Left renal pelvis (tissue), 4 donors: ENCODE results near the gene FAM217B. TPM values are rescaled to one million over a fixed set of nuclear protein-coding genes. Genes with fewer than 3 reads are reported as not detected.
"Not testable (repeated sequence)": the region's sequence is repeated elsewhere in the genome, so short reads cannot be mapped to it uniquely, and the experiment has no call there.

ENCODE experiments used
- DNase-seq, 4 donors: peaks; one replicate each; pipeline ENCODE4 v3.0.0-alpha.2; 2013; ENCODE audit warnings: low read depth in 4 of 4, low spot score in 3 of 4
- polyA plus RNA-seq, 4 donors: library from polyadenylated mRNA; unstranded; fragments of 120-200 nt; gene quantifications; one replicate each; pipeline ENCODE4 v1.2.1, GENCODE V29; 2013; ENCODE audit not compliant: insufficient read length in 4 of 4

Gene FAM217B
- polyA plus RNA-seq, 4 donors, result 21.5 to 26.2 (median 22.4) TPM

- no peak for DNase-seq
Measured at GRCh38 chr20:59937150-59937549, 3.0 kb upstream of the FAM217B start.

GRCh38 chr20:59938221-59938620, 2.0 kb upstream of the FAM217B start:
- DNase-seq, result no peak

- no peak for DNase-seq
Measured at GRCh38 chr20:59938696-59939051, 1.5 kb upstream of the FAM217B start.

DNA sequence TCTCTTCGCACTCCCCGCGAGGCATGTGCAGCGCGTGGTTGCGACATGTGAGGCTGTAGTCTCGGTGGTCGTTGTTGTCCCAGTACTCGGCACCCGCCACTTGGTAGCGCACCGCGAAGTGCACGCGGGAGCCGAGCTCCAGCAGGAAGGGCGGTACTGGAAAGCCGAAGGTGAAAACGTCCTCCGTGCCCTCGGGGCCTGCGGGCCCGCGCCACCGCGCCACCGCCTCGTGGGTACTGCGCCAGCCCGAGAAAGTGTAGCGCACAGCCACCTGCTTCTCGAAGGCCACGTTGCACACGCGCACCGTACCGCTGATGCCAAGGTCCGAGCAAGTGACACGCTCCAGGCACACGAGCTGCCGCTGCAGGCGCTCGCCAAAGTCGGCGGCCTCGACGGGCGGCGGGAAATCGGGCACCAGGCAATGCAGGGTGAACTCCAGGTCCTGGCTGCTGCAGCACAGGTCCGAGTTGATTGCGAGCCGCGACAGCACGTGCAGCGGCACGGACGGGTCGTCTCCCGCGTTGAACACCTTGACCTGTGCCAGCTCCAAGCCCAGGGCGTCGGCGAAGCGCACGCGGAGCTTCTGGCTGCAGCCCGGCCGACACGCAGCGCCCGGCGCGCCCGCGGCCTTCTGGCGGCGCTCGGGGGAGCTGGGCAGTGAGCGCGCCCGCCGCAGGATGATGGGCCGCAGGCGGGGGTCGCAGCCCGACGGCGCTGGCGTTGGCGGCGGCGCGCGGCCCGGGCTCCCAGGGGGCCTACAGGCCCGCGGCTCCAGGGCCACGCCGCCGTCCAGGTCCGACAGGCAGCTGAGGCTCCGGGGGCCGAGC, 924 bp upstream of the FAM217B start:
- DNase-seq, result no peak

- no peak for DNase-seq
Measured at GRCh38 chr20:59939879-59940128, 385 bp upstream of the FAM217B start.

- no peak for DNase-seq
Measured at GRCh38 chr20:59940956-59941294, 736 bp downstream of the FAM217B start.

DNA sequence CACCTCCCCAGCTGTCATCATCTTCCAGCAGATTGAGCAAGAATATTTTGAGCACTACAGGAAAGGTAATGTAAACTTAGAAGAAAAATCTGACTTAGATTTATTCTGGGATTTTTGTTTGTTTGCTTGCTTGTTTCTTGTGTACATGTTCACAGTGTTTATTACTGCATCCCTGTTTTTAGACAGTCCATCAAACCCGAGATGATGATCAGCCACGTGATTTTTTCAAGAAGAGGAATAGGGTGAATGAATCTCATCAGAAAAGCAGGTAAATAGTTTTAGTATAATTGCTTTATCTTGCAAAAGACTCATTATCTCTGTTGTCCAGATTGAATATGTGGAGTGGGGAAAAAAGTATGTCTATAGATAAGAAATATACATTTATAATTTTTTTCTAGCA, 2.1 kb downstream of the FAM217B start:
- DNase-seq, result no peak

- DNase-seq, result no peak
Measured at GRCh38 chr20:59944726-59945125, 4.5 kb downstream of the FAM217B start.

GRCh38 chr20:59945175-59945574, 5.0 kb downstream of the FAM217B start:
- no peak for DNase-seq

DNA sequence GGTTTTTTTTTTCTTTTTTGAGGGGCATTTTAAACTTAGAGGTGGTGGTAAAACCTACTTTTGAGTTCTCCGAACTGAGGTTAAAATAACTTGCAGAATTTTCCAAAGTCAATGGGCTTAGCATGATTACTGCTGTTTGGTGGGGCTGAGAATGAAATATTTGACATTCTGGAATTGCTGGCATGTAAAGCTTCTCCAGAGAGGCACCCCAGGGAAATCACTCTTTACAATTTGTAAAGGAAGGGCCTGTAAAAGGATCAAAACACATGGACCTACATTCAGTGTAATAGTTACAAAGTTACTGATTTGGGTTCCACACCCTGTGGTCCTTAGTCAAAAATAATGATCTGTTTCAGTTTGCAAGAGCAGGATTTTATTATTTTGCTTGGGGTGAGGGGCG, 5.5 kb downstream of the FAM217B start:
- DNase-seq, result no peak

- DNase-seq, result no peak
Measured at GRCh38 chr20:59947376-59947775, 7.2 kb downstream of the FAM217B start.

DNA sequence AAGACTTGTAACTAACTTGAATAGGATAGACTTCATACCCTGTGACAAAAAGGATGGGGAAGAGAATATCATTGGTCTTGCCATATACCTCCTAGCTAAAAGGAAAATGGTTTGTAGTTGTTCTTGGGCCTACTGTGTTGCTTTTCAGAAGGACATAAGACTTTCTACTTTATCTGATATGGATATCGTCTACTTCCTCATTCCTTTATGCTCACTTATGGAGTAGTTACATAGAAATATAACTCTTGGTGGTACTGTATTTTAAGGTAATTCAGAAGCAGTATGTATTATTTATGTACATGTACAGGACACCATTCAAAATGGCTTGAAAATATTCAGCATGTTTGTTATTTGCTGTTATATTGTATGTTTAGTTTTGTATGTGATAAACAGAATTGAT, 8.0 kb downstream of the FAM217B start:
- DNase-seq, result no peak

GRCh38 chr20:59948828-59949720, 8.9 kb downstream of the FAM217B start:
- peak in 1 of 4 donors; percentile 45 for DNase-seq

GRCh38 chr20:59949911-59950310, 9.7 kb downstream of the FAM217B start:
- DNase-seq, result no peak

DNA sequence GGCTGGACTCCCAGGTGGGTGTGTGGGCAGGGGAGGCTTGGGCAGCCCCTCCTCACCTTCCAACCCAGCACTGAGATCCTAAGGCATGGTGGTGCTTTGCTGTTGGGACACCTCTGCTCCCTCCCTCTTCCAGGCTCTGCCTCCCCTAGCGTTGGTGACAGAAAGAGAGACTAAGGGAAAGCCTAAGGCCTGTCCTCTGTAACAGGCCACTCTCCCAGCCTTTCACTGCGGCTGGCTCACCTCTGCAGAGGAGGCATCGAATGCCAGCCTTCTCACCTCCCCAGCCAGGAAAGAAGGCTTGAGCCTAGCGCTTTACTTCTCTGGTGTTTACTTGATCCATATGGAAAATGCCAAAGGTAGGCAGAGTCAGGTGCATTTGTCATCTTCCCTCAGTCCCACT, 14.5 kb downstream of the FAM217B start:
- no peak for DNase-seq

GRCh38 chr20:59955131-59955796, 15.1 kb downstream of the FAM217B start:
- DNase-seq, result no peak

GRCh38 chr20:59957568-59957967, 17.4 kb downstream of the FAM217B start:
- DNase-seq, result not testable (repeated sequence)

DNA sequence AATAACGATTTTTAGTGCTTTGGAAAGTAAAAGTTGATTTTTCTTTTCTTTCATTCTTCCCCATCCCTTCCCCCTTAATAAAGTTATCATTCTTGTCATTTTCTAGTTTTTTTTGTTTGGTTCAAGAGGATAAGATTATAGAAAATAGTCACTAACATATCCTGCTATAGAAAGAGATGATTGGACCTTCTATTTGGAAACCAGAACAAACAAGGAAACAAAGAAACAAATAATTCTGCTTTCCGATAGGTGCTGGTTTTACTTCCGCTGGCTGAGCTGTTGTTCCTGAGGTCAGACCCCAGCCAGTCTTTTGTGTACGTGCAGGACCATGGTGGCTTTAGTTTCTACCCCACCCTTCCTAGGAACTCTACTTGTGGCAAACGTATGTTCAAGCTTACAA, 17.9 kb downstream of the FAM217B start, which contains the start of gene CDH26:
CDH26 (plus strand) TSS at position 301 of the 400 bp plus-strand sequence. CDS start 304 bp downstream, outside the sequence.
- no peak for DNase-seq

DNA sequence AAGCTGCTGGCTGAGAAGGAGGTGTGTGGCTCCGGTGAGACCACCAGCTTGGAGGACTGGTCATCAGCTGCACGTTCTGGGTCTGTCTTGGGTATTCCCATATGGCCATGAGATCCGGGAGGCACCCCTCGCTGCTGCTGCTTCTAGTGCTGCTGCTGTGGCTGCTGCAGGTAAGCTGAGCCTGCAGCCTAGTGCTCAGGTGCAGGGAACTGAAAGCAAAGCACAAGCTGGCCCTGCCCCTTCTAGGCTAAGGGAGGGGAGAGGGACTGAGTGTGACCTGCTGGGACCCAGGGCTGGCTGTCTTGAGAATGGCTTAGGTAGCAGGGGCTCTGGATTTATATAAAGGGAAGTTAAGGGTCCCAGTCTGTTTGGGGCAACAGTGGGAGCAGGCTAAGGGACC, 18.4 kb downstream of the FAM217B start:
- no peak for DNase-seq

GRCh38 chr20:59961423-59961822, 21.2 kb downstream of the FAM217B start:
- no peak for DNase-seq

DNA sequence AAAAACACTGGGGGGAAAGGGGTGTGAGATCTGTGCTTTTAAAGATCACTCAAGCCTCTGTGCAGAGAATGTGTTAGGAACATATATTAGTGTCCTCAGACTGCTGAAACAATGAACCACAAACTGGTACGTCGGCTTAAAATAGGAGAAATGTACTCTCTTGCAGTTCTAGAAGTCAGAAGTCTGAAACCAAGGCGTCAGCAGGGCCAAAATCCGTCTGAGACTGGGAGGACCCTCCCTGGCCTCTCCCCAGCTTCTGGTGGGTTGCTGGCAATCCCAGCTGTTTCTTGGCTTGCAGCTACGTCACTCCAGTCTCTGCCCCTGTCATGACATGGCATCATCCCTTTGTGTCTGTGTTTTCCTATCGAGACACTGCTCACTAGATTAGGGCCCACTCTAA, 22.0 kb downstream of the FAM217B start:
- no peak for DNase-seq

- no peak for DNase-seq
Measured at GRCh38 chr20:59966428-59966827, 26.2 kb downstream of the FAM217B start.
